Ovary (tissue), 9 donors: Measurements from ENCODE around the gene PTPRN2. TPM values are rescaled to one million over a fixed set of nuclear protein-coding genes. Genes with fewer than 3 reads are reported as not detected.

Experiments
- DNase-seq, 5 donors: peaks; one replicate each; pipeline ENCODE4 v3.0.0-alpha.2; 2019 to 2020
- H3K27ac ChIP-seq, 2 donors: fragments of 200-600 bp; one replicate each; pipeline versions ENCODE4 v1.5.1 to v1.8.0; 2019 to 2022
- H3K27me3 ChIP-seq: fragments of 200-600 bp; one replicate; pipeline ENCODE4 v1.8.0; 2022
- H3K36me3 ChIP-seq: fragments of 200-600 bp; sonication (generic); one replicate; pipeline ENCODE4 v1.5.1; 2019
- H3K4me1 ChIP-seq: one replicate; pipeline ENCODE4 v1.8.1; 2013; ENCODE audit warnings: mild to moderate bottlenecking, moderate library complexity; ENCODE audit not compliant: insufficient read depth
- H3K4me3 ChIP-seq: fragments of 200-600 bp; sonication (generic); one replicate; pipeline ENCODE4 v1.5.1; 2017
- H3K9me3 ChIP-seq, 2 donors: fragments of 200-600 bp in 1 of 2; sonication (generic) in 1 of 2; one replicate each; pipeline versions ENCODE4 v1.5.1 to v1.8.1; 2013 to 2019; ENCODE audit warnings: mild to moderate bottlenecking in 1 of 2, moderate library complexity in 1 of 2
- CTCF ChIP-seq, 3 donors: fragments of 450-650 bp in 2 of 3; fragments of 200-600 bp in 1 of 3; IDR thresholded peaks; one replicate each; pipeline versions ENCODE4 v1.5.1 to v1.8.0; 2016 to 2022; ENCODE audit warnings: antibody characterized with exemption in 3 of 3, mild to moderate bottlenecking in 1 of 3
- EP300 ChIP-seq: sonication (generic); formaldehyde crosslinking; IDR thresholded peaks from one replicate; pipeline ENCODE4 v1.6.1; 2017; ENCODE audit warnings: antibody characterized with exemption
- POLR2A ChIP-seq: fragments of 450-650 bp; IDR thresholded peaks from one replicate; pipeline ENCODE4 v1.6.1; 2017; ENCODE audit warnings: antibody characterized with exemption, mild to moderate bottlenecking, moderate library complexity
- whole genome bisulfite sequencing, 3 donors: extraction: QIAGEN DNeasy Blood & Tissue Kit in 1 of 3; methylation state at CpG; one replicate each; pipeline versions ENCODE4 v1.1.5 to v1.1.7; 2013 to 2017; 5-methylcytosine and 5-hydroxymethylcytosine counted together
- intact Hi-C, 4 donors: fragments of 100-400 bp; cut with DNase I; formaldehyde crosslinking; loops; one replicate each; pipeline versions ENCODE4 v1.11.0 to v1.15.1; 2022 to 2023
- polyA plus RNA-seq, 2 donors: library from polyadenylated mRNA; stranded (reverse); fragments of 200-250 nt in 1 of 2; fragments of 350-450 nt in 1 of 2; fragmentation: Illumina TruSeq in 1 of 2; extraction: RNeasy Lipid Tissue Mini Kit (QIAGEN cat#74804) in 1 of 2; gene quantifications; one replicate each; pipeline ENCODE4 v1.2.3, GENCODE V29; 2013 to 2014
- total RNA-seq, 7 donors: library from RNA; depleted of rRNA in 2 of 7; stranded (reverse); fragments of >200 nt in 2 of 7; fragmentation: NEBNext Ultra II Directional in 3 of 7; extraction: Animal tissue kit (Norgen Biotek cat#: 25700) in 3 of 7; gene quantifications; one replicate each; pipeline versions ENCODE4 v1.1.0 to v1.2.4, GENCODE V29; 2016 to 2023
- donor health status: DM: no; HTN: no; CAD: no; lungs with moderate emphysema.
- donor health status: DM: no; HTN: no; CAD: no.
- donor health status: Bipolar disorder and iron deficiency.
- donor health status: DM: yes; HTN: yes; CAD: no.
- donor health status: DM: no; HTN: no; CAD: no.
- donor health status: DM: yes; HTN: yes; CAD: no.

PTPRN2 gene
- total and polyA plus RNA-seq, 9 donors = 3.5 to 11.1 (median 5.9) TPM

DNA sequence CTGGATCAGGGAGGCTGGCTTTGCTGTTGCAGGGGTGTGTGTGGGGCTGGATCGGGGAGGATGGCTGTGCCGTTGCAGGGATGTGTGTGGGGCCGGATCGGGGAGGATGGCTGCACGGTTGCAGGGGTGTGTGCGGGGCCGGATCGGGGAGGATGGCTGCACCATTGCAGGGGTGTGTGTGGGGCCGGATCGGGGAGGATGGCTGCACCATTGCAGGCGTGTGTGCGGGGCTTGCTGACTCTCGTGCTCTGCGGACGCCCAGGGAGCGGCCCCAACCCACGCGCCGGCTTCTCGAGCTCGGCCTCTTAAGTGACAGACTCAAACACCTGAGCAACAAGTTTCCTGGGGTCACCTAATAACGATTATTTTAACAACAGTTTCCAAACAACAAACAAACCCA lies 732.6 kb downstream of the PTPRN2 start:
- TF ChIP-seq EP300 (no peak), CTCF (IDR thresholded peaks at IDR 0.05) (no peak)
- Histone ChIP-seq H3K27ac (no peak overlapping the region), H3K4me3 (no peak overlapping the region), H3K4me1 (peaks cover 4% of the 10 kb centered on the region), H3K9me3 (no peaks in the 10 kb centered on the region), H3K36me3 (no peaks in the 10 kb centered on the region), H3K27me3 (no peaks in the 10 kb centered on the region)
- intact Hi-C loops = no loop called here
- WGBS, 3 donors = 86 to 92% (median 89%) methylated on average over 22 of the region's 22 CpGs
- no peak for DNase-seq

GRCh38 chr7:157854066-157854891 lies 733.3 kb downstream of the PTPRN2 start:
- intact Hi-C loops = no loop called here
- Histone ChIP-seq H3K4me3 (no peak overlapping the region), H3K36me3 (no peaks in the 10 kb centered on the region), H3K4me1 (peaks cover 4% of the 10 kb centered on the region), H3K27me3 (no peaks in the 10 kb centered on the region), H3K9me3 (no peaks in the 10 kb centered on the region), H3K27ac (no peak overlapping the region)
- WGBS, 3 donors = 71 to 82% (median 77%) methylated on average over 28 of the region's 28 CpGs
- TF ChIP-seq CTCF (IDR thresholded peaks at IDR 0.05) (no peak), EP300 (no peak)
- no peak for DNase-seq

- Histone ChIP-seq H3K36me3 (no peaks in the 10 kb centered on the region), H3K27me3 (no peaks in the 10 kb centered on the region), H3K27ac (no peak overlapping the region), H3K4me1 (peaks cover 4% of the 10 kb centered on the region), H3K9me3 (no peaks in the 10 kb centered on the region), H3K4me3 (no peak overlapping the region)
- no peak for DNase-seq
- intact Hi-C loops = no loop called here
- TF ChIP-seq CTCF (IDR thresholded peaks at IDR 0.05) = no peak
- TF ChIP-seq EP300 = no peak
- TF ChIP-seq POLR2A = no peak
- 90 to 93% (median 92%) methylated on average over 13 of the region's 13 CpGs for WGBS, 3 donors
Observed at GRCh38 chr7:157853789-157854065, 733.9 kb downstream of the PTPRN2 start.

DNA sequence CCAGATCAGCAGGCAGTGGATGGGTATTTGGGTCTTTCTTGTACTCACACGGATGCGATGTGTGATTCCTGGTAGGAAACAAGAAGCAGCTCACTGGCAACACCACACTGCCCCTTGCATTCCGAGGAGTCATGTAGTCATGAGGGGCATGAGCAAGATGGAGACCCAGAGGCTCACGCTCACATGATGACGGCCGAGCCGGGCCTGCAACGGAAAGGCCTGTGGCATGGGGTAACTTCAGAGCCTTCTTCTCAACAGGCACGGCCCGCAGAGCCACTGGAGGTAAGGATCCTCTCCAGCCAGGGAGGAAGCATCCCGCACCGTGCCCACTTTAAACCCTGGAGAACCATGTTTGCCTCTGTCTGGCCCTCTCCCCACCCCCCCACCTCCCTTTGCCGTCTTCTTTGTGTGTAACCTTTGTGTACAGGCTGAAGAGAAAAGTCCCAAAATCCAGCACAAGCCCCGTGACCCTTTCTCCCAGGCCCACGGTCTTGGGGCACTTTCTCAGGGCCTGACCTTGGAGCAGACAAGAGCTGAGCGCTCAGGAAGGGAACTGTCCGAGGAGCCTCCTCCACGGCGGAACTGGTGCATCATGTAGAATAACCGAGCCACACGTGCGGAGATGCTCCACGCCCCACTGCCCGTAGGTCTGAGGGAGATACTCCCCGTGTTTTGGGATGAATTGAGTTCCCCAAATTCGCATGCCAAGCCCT lies 734.4 kb downstream of the PTPRN2 start:
- Histone ChIP-seq H3K4me1 (peaks cover 4% of the 10 kb centered on the region), H3K9me3 (no peaks in the 10 kb centered on the region), H3K27ac (no peak overlapping the region), H3K4me3 (no peak overlapping the region), H3K27me3 (no peaks in the 10 kb centered on the region), H3K36me3 (no peaks in the 10 kb centered on the region)
- intact Hi-C loops = no loop called here
- TF ChIP-seq CTCF (IDR thresholded peaks at IDR 0.05) (no peak), POLR2A (no peak), EP300 (no peak)
- WGBS, 3 donors = 93 to 96% (median 95%) methylated on average over 26 of the region's 26 CpGs
- no peak for DNase-seq
